ENCODE measurements around the gene LEKR1.

DNA sequence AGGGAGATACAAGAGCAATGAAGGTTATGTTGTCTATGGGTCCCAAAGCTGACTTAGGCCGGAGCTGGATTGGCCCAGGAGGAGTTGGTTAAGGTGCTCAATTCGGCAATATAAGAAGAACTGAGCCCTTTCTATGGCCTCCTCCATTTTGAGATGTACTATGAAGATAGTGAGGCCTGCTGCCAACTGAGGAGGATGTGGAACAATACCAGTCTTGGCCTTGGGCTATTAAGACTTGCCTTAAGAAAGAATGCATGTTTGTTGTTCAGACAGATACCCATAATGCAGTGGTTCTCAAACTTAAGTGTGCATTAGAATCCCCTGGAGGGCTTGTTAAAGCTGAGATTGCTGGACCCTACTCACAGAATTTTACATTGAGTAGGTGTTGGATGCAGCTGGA, 24.4 kb upstream of the LEKR1 start:
- TF ChIP-seq SUZ12 (IDR thresholded peaks at IDR 0.05; ENCODE audit: extremely low read depth, insufficient read depth, insufficient read length) (no peak), YY1 (IDR thresholded peaks at IDR 0.05; ENCODE audit: insufficient read depth, insufficient read length) (no peak)
